GM12878 (cell line): ENCODE measurements around the gene LRRFIP2. TPM values are rescaled to one million over a fixed set of nuclear protein-coding genes. Genes with fewer than 3 reads are reported as not detected.

ENCODE experiments used
- ATAC-seq: fragments of 200-7000 bp; cut with Tn5 transposase; 3 replicates; pipeline ENCODE4 v1.9.1; 2020; ENCODE audit warnings: mild to moderate bottlenecking, moderate library complexity
- BruUV-seq: library from RNA; stranded (reverse); fragments of 400-500 nt; replicated peaks from 2 replicates; lab custom pipeline; 2021; lab: Mats Ljungman, UMichigan
- CTCF ChIA-PET: fragments of 300-600 bp; sonication (Branson Sonifier 250); formaldehyde crosslinking; extraction: SDS; loops from one replicate; lab custom pipeline; 2021; ENCODE audit warnings: inconsistent platforms; lab: Yijun Ruan, JAX
- POLR2A ChIA-PET: fragments of 350-600 bp; formaldehyde crosslinking; extraction: SDS; loops from one replicate; lab custom pipeline; 2021; ENCODE audit warnings: inconsistent platforms; lab: Charles Lee
- RAD21 ChIA-PET: fragments of 300-600 bp; sonication (Branson Sonifier 250); formaldehyde crosslinking; loops from one replicate; lab custom pipeline; 2023; ENCODE audit warnings: antibody characterized with exemption; ENCODE audit not compliant: unreplicated experiment; lab: Charles Lee
- SMC1A ChIA-PET: fragments of 300-600 bp; sonication (Branson Sonifier 250); formaldehyde crosslinking; loops from one replicate; lab custom pipeline; 2023; ENCODE audit not compliant: unreplicated experiment, uncharacterized antibody; lab: Charles Lee
- DNase-seq: peaks from one replicate; pipeline ENCODE4 v3.0.0-alpha.2; 2011; ENCODE audit warnings: low read depth, low spot score
- FAIRE-seq: peaks from 3 replicates; lab custom pipeline; 2011; peaks lifted over from hg19 to GRCh38; lab: Jason Lieb, UNC
- H2AFZ ChIP-seq: 2 replicates; pipeline ENCODE4 v1.6.0; 2011; ENCODE audit warnings: low read depth, low read length, control low read depth; ENCODE audit not compliant: control insufficient read depth
- H3K27ac ChIP-seq: 2 replicates; pipeline ENCODE4 v1.5.1; 2011; ENCODE audit warnings: control low read depth; ENCODE audit not compliant: control insufficient read depth, insufficient read depth
- H3K27me3 ChIP-seq, 2 experiments: replicated peaks in 1 of 2; 2 replicates each; pipeline versions ENCODE4 v1.6.0 to v1.6.1; 2011; ENCODE audit warnings: low read length in 1 of 2; ENCODE audit not compliant: control insufficient read depth in 2 of 2, insufficient read depth in 2 of 2
- H3K36me3 ChIP-seq, 2 experiments: 2 replicates each; pipeline ENCODE4 v1.5.1; 2011; ENCODE audit warnings: low read length in 1 of 2; ENCODE audit not compliant: control insufficient read depth in 2 of 2, insufficient read depth in 2 of 2
- H3K4me1 ChIP-seq: 2 replicates; pipeline ENCODE4 v1.6.1; 2011; ENCODE audit warnings: mild to moderate bottlenecking, low read length, moderate library complexity, mixed read lengths; ENCODE audit not compliant: control insufficient read depth, insufficient read depth
- H3K4me2 ChIP-seq: 2 replicates; pipeline ENCODE4 v1.6.0; 2011; ENCODE audit warnings: control low read depth; ENCODE audit not compliant: control insufficient read depth, insufficient read depth
- H3K4me3 ChIP-seq: fragments of 200-600 bp; sonication (generic); 2 replicates; pipeline ENCODE4 v1.5.1; 2016
- H3K79me2 ChIP-seq: 2 replicates; pipeline ENCODE4 v1.6.0; 2011; ENCODE audit warnings: low read length; ENCODE audit not compliant: control insufficient read depth, insufficient read depth
- H3K9ac ChIP-seq: 2 replicates; pipeline ENCODE4 v1.8.0; 2011; ENCODE audit warnings: low read length, control low read depth, mixed read lengths; ENCODE audit not compliant: control insufficient read depth, insufficient read depth
- H3K9me3 ChIP-seq: replicated peaks from 3 replicates; pipeline ENCODE4 v1.5.1; 2011; ENCODE audit warnings: mild to moderate bottlenecking, low read length; ENCODE audit not compliant: control insufficient read depth, insufficient read depth
- H4K20me1 ChIP-seq: 2 replicates; pipeline ENCODE4 v1.6.0; 2011; ENCODE audit not compliant: control insufficient read depth, insufficient read depth
- MLLT1 ChIP-seq: fragments of 450-650 bp; IDR thresholded peaks from 2 replicates; pipeline ENCODE4 v1.6.1; 2016; ENCODE audit warnings: mild to moderate bottlenecking
- MTA3 ChIP-seq: IDR thresholded peaks from 2 replicates; pipeline ENCODE4 v1.6.1; 2012; ENCODE audit warnings: low read length, inconsistent platforms, borderline replicate concordance
- SMAD1 ChIP-seq: fragments of 450-650 bp; IDR thresholded peaks from 2 replicates; pipeline ENCODE4 v1.6.1; 2018; ENCODE audit warnings: mild to moderate bottlenecking, low read depth; ENCODE audit not compliant: partially characterized antibody
- WGBS: methylation state at CpG from one replicate; pipeline ENCODE4 v1.1.6; 2016; ENCODE audit warnings: low lambda C conversion rate; ENCODE audit not compliant: insufficient replicate concordance, insufficient coverage; ENCODE audit errors: missing lambda C conversion rate; 5-methylcytosine and 5-hydroxymethylcytosine counted together
- in situ Hi-C: fragments of 300-500 bp; cut with MboI; formaldehyde crosslinking; loops from 9 replicates; pipeline ENCODE4 v1.14.3; 2018; ENCODE audit warnings: mixed read lengths
- intact Hi-C: fragments of 100-400 bp; cut with micrococcal nuclease; formaldehyde crosslinking; loops from one replicate; pipeline ENCODE4 v1.14.2; 2022; ENCODE audit not compliant: unreplicated experiment
- polyA plus RNA-seq, 11 experiments: library from polyadenylated mRNA; depleted of rRNA in 4 of 11; unstranded in 6 of 11; stranded (reverse) in 5 of 11; fragments of >200 nt; fragmentation: Nextera tagmentation in 4 of 11; fragmentation: Illumina TruSeq in 1 of 11; extraction: Ambion mirVana in 4 of 11; extraction: Trizol in 1 of 11; gene quantifications; 1 replicate in 1 of 11; 2 replicates in 10 of 11; pipeline versions ENCODE4 v1.2.1 to v1.2.3, GENCODE V29; 2011 to 2016; ENCODE audit warnings: inconsistent platforms in 2 of 11, missing spikeins in 2 of 11, low read depth in 1 of 11
- total RNA-seq, 4 experiments: library from RNA; depleted of rRNA in 3 of 4; stranded (reverse); fragments of >200 nt in 3 of 4; fragmentation: Illumina TruSeq in 1 of 4; extraction: Trizol in 1 of 4; gene quantifications; 2 replicates each; pipeline versions ENCODE4 v1.2.1 to v1.2.3, GENCODE V29; 2013 to 2021

The LRRFIP2 gene
- total and polyA plus RNA-seq, 10 of the 15 experiments (the other 5 are each of a cell fraction or from before 2014, with no cell fraction given) = 9.7 to 46.9 (median 38.1) TPM

- ChIA-PET CTCF (interaction anchor here (0.5 to 1.0 kb wide), 2 partner anchors 139 to 210 kb away, joined by 3 read pairs; no protein-coding TSS in a partner anchor), SMC1A (interaction anchor here (1.3 to 2.3 kb wide), 3 partner anchors 10 to 31 kb away, joined by 3 to 5 read pairs (median 4); no protein-coding TSS in a partner anchor), RAD21 (interaction anchor here (0.8 kb wide), 1 partner anchor 16 kb away, joined by 3 read pairs; no protein-coding TSS in a partner anchor)
- Histone ChIP-seq H3K4me3 (no peak overlapping the region), H3K4me1 (peaks cover 9% of the 10 kb centered on the region; the same call in 1 of the 2 replicates), H3K79me2 (no peaks in the 10 kb centered on the region), H3K27me3 (no peaks in the 10 kb centered on the region), H2AFZ (no peak overlapping the region), H3K27ac (no peak overlapping the region), H3K4me2 (no peak overlapping the region), H4K20me1 (no peaks in the 10 kb centered on the region), H3K9ac (no peak overlapping the region)
- in situ Hi-C loops = no loop called here
- no peak for ATAC-seq
- no peak for FAIRE-seq
- TF ChIP-seq MLLT1 (no peak), MTA3 (no peak), SMAD1 (no peak)
- TF ChIP-seq, all 136 proteins: peak for 0
- intact Hi-C loops = no loop called here
- Histone ChIP-seq H3K36me3 (0 out of 4 replicates have a peak, but pooled peaks cover 0 to 3% of the 10 kb centered on the region in 2 experiments), H3K9me3 (no peaks in the 10 kb centered on the region)
- POLR2A ChIA-PET = no interaction called here
- WGBS = 94% methylated on average over 5 of the region's 5 CpGs
- DNase-seq = no peak
- BruUV-seq = no TSS peak
These were observed 43.2 kb downstream of the LRRFIP2 start for GRCh38 chr3:37130984-37131859.
